GM18526 (cell line): Measurements from ENCODE around the gene THBD.

ENCODE experiments used
- POLR2A ChIP-seq: IDR thresholded peaks from 3 replicates; pipeline ENCODE4 v1.6.1; 2011; ENCODE audit not compliant: insufficient read length; ENCODE audit errors: extremely low read depth

THBD gene

GRCh38 chr20:23074052-23074451, 24.6 kb upstream of the THBD start:
- no peak for TF ChIP-seq POLR2A

- TF ChIP-seq POLR2A: no peak
These were observed 23.6 kb upstream of the THBD start for GRCh38 chr20:23072892-23073586.

- TF ChIP-seq POLR2A: no peak
These were observed 22.5 kb upstream of the THBD start for GRCh38 chr20:23071996-23072395.

- no peak for TF ChIP-seq POLR2A
These were observed 21.9 kb upstream of the THBD start for GRCh38 chr20:23071398-23071797.

- TF ChIP-seq POLR2A: no peak
These were observed 19.6 kb upstream of the THBD start for GRCh38 chr20:23069108-23069507.

- no peak for TF ChIP-seq POLR2A
These were observed 18.8 kb upstream of the THBD start for GRCh38 chr20:23068283-23068682.

GRCh38 chr20:23066772-23067171, 17.3 kb upstream of the THBD start:
- TF ChIP-seq POLR2A: no peak

GRCh38 chr20:23065266-23066201, 16.1 kb upstream of the THBD start:
- TF ChIP-seq POLR2A: no peak

- TF ChIP-seq POLR2A: no peak
These were observed 14.1 kb upstream of the THBD start for GRCh38 chr20:23063581-23063980.

GRCh38 chr20:23063168-23063567, 13.7 kb upstream of the THBD start:
- TF ChIP-seq POLR2A: no peak

GRCh38 chr20:23062632-23063031, 13.2 kb upstream of the THBD start:
- no peak for TF ChIP-seq POLR2A

- no peak for TF ChIP-seq POLR2A
These were observed 12.5 kb upstream of the THBD start for GRCh38 chr20:23061734-23062561.

- no peak for TF ChIP-seq POLR2A
These were observed 11.8 kb upstream of the THBD start for GRCh38 chr20:23061262-23061661.

- TF ChIP-seq POLR2A: no peak
These were observed 11.2 kb upstream of the THBD start for GRCh38 chr20:23060629-23061028.

GRCh38 chr20:23059846-23060245, 10.4 kb upstream of the THBD start:
- no peak for TF ChIP-seq POLR2A
